K562 (cell line): ENCODE results near the gene SLC5A6. TPM values are rescaled to one million over a fixed set of nuclear protein-coding genes. Genes with fewer than 3 reads are reported as not detected.

Source experiments
- ATAC-seq: fragments of 200-7000 bp; cut with Tn5 transposase; 3 replicates; pipeline ENCODE4 v1.9.1; 2020; ENCODE audit warnings: moderate library complexity
- BruUV-seq: library from RNA; stranded (reverse); fragments of 400-500 nt; replicated peaks from 2 replicates; lab custom pipeline; 2021; lab: Mats Ljungman, UMichigan
- CTCF ChIA-PET: fragments of 300-600 bp; formaldehyde crosslinking; extraction: SDS; loops from one replicate; lab custom pipeline; 2021; ENCODE audit warnings: low intra/inter-chr PET ratio; lab: Yijun Ruan, JAX
- POLR2A ChIA-PET: fragments of 300-600, 350-650 bp; sonication (Branson Sonifier 250); formaldehyde crosslinking; extraction: SDS; loops from one replicate; lab custom pipeline; 2021; ENCODE audit warnings: antibody characterized with exemption, inconsistent platforms; lab: Yijun Ruan, JAX
- DNase-seq, 4 experiments: peaks; one replicate each; pipeline versions ENCODE4 v3.0.0 to v3.0.0-alpha.2; 2011 to 2018; ENCODE audit warnings: low spot score in 3 of 4, mixed read lengths in 3 of 4; ENCODE audit errors: extremely low read depth in 1 of 4
- FAIRE-seq: peaks from 2 replicates; lab custom pipeline; 2011; peaks lifted over from hg19 to GRCh38; lab: Jason Lieb, UNC
- H2AFZ ChIP-seq: 2 replicates; pipeline ENCODE4 v1.6.0; 2011; ENCODE audit warnings: low read depth, low read length, control low read depth, inconsistent platforms
- H3K27ac ChIP-seq: fragments of 200-600 bp; 3 replicates; pipeline ENCODE4 v1.8.0; 2011; ENCODE audit warnings: low read depth, mild to moderate bottlenecking, control low read depth, inconsistent platforms, low read length, moderate library complexity, mixed read lengths; ENCODE audit errors: extremely low read depth
- H3K27me3 ChIP-seq, 2 experiments: fragments of 300-600 bp in 1 of 2; 2 replicates in 1 of 2; 3 replicates in 1 of 2; pipeline versions ENCODE4 v1.6.0 to v1.8.0; 2011; ENCODE audit warnings: inconsistent platforms in 2 of 2, low read length in 2 of 2, mild to moderate bottlenecking in 1 of 2, mixed read lengths in 1 of 2, moderate library complexity in 1 of 2; ENCODE audit not compliant: control insufficient read depth in 2 of 2, insufficient read depth in 2 of 2
- H3K36me3 ChIP-seq: fragments of 300-600 bp; 3 replicates; pipeline ENCODE4 v1.8.0; 2011; ENCODE audit warnings: mild to moderate bottlenecking, low read length, inconsistent platforms; ENCODE audit not compliant: control insufficient read depth, insufficient read depth
- H3K4me1 ChIP-seq, 2 experiments: fragments of 200-600 bp in 1 of 2; replicated peaks in 1 of 2; 2 replicates in 1 of 2; 3 replicates in 1 of 2; pipeline versions ENCODE4 v1.5.1 to v1.8.0; 2011; ENCODE audit warnings: inconsistent platforms in 2 of 2, low read length in 2 of 2, mild to moderate bottlenecking in 1 of 2, mixed read lengths in 1 of 2, moderate library complexity in 1 of 2; ENCODE audit not compliant: control insufficient read depth in 2 of 2, insufficient read depth in 2 of 2
- H3K4me2 ChIP-seq: 2 replicates; pipeline ENCODE4 v1.6.1; 2011; ENCODE audit warnings: low read length, control low read depth, inconsistent platforms, mixed read lengths; ENCODE audit not compliant: insufficient read depth
- H3K4me3 ChIP-seq: fragments of 200-600 bp; sonication (generic), shearing (Covaris generic); 2 replicates; pipeline ENCODE4 v1.5.1; 2016; ENCODE audit warnings: control low read depth, inconsistent platforms
- H3K79me2 ChIP-seq: fragments of 200-600 bp; 3 replicates; pipeline ENCODE4 v1.8.0; 2011; ENCODE audit warnings: low read length, inconsistent platforms; ENCODE audit not compliant: control insufficient read depth, insufficient read depth
- H3K9ac ChIP-seq, 2 experiments: 2 replicates each; pipeline versions ENCODE4 v1.6.0 to v1.6.1; 2011; ENCODE audit warnings: low read depth in 2 of 2, low read length in 2 of 2, control low read depth in 1 of 2, inconsistent platforms in 1 of 2, mild to moderate bottlenecking in 1 of 2, mixed read lengths in 1 of 2; ENCODE audit not compliant: insufficient read depth in 1 of 2
- H3K9me1 ChIP-seq: one replicate; pipeline ENCODE4 v1.6.0; 2011; ENCODE audit warnings: inconsistent platforms, mild to moderate bottlenecking, low read length, moderate library complexity; ENCODE audit not compliant: control insufficient read depth, insufficient read depth
- H3K9me3 ChIP-seq: replicated peaks from 2 replicates; pipeline ENCODE4 v1.5.1; 2011; ENCODE audit warnings: low read depth, low read length, inconsistent platforms; ENCODE audit not compliant: control insufficient read depth, insufficient read depth
- H4K20me1 ChIP-seq: replicated peaks from 2 replicates; pipeline ENCODE4 v1.6.1; 2011; ENCODE audit warnings: low read length, inconsistent platforms, mixed read lengths; ENCODE audit not compliant: control insufficient read depth, insufficient read depth
- MTA1 ChIP-seq: fragments of 450-650 bp; IDR thresholded peaks from 2 replicates; pipeline ENCODE4 v1.6.1; 2017; ENCODE audit warnings: borderline replicate concordance
- RFX5 ChIP-seq: IDR thresholded peaks from 2 replicates; pipeline ENCODE4 v1.6.1; 2011; ENCODE audit warnings: low read depth, mild to moderate bottlenecking, improper control_type of control experiment, low read length
- U2AF1 ChIP-seq: fragments of 200-400 bp; formaldehyde crosslinking; optimal IDR thresholded peaks from 2 replicates; pipeline ENCODE3; 2017; ENCODE audit warnings: mild to moderate bottlenecking, low read depth, low read length, moderate library complexity
- ZNF41 ChIP-seq: fragments of 250-450 bp; sonication (Bioruptor Pico); conservative IDR thresholded peaks from 2 replicates; pipeline ENCODE4 v1.4.0; 2020; ENCODE audit warnings: mild to moderate bottlenecking
- ZNF592 ChIP-seq: fragments of 450-650 bp; IDR thresholded peaks from 2 replicates; pipeline ENCODE4 v1.6.1; 2017; ENCODE audit warnings: antibody characterized with exemption, mild to moderate bottlenecking
- WGBS: fragments of 100-300 bp; shearing (Covaris generic); methylation state at CpG from one replicate; pipeline ENCODE4 v1.1.6; 2016; ENCODE audit warnings: low coverage, mixed read lengths; ENCODE audit not compliant: insufficient coverage; ENCODE audit errors: missing lambda C conversion rate; 5-methylcytosine and 5-hydroxymethylcytosine counted together
- in situ Hi-C: fragments of 300-500 bp; cut with MboI; formaldehyde crosslinking; loops from 4 replicates; pipeline ENCODE4 v1.15.0; 2018; ENCODE audit warnings: inconsistent platforms, mixed read lengths
- intact Hi-C: fragments of 100-400 bp; cut with micrococcal nuclease; formaldehyde crosslinking; loops from 2 replicates; pipeline ENCODE4 v1.14.2; 2022
- polyA plus RNA-seq, 8 experiments: library from polyadenylated mRNA; depleted of rRNA in 4 of 8; stranded (reverse) in 5 of 8; unstranded in 3 of 8; fragments of >200 nt; fragmentation: Nextera tagmentation in 2 of 8; fragmentation: Illumina TruSeq in 1 of 8; extraction: Ambion mirVana in 2 of 8; extraction: Trizol in 1 of 8; gene quantifications; 2 replicates each; pipeline versions ENCODE4 v1.2.1 to v1.2.3, GENCODE V29; 2011 to 2014; ENCODE audit warnings: inconsistent platforms in 1 of 8, missing spikeins in 1 of 8
- total RNA-seq, 7 experiments: library from RNA; depleted of rRNA in 6 of 7; stranded (reverse); fragments of >200 nt in 6 of 7; fragmentation: Illumina TruSeq in 2 of 7; extraction: Trizol in 2 of 7; gene quantifications; 2 replicates each; pipeline versions ENCODE4 v1.2.1 to v1.2.3, GENCODE V29; 2011 to 2021; ENCODE audit warnings: low replicate concordance in 1 of 7

SLC5A6 gene
- total and polyA plus RNA-seq, 9 of the 15 experiments (the other 6 are each of a cell fraction or from before 2014, with no cell fraction given): 32.6 to 137 (median 107) TPM

GRCh38 chr2:27222407-27222806 lies 10.3 kb upstream of the SLC5A6 start:
- H3K27me3 ChIP-seq: no peaks in the 10 kb centered on the region
- 95% methylated on average over 5 of the region's 5 CpGs for WGBS
- ATAC-seq (no peak), FAIRE-seq (no peak), DNase-seq (no peak)
- intact Hi-C loops (no loop called here), in situ Hi-C loops (no loop called here)
- peaks cover 3% of the 10 kb centered on the region for H3K9me1 ChIP-seq
- POLR2A ChIA-PET: interaction anchor here (0.6 to 0.9 kb wide), 3 partner anchors 10 to 120 kb away, joined by 3 to 4 read pairs (median 4); no protein-coding TSS in a partner anchor
- peaks cover 93% of the 10 kb centered on the region for H3K36me3 ChIP-seq
- no peak overlapping the region for H3K4me3 ChIP-seq
- no peak overlapping the region for H3K27ac ChIP-seq
- no peak overlapping the region for H3K4me2 ChIP-seq
- no peak overlapping the region for H2AFZ ChIP-seq
- CTCF ChIA-PET: no interaction called here
- peaks cover 10 to 13% of the 10 kb centered on the region in 2 experiments; a peak in 4 of 5 replicates for H3K4me1 ChIP-seq
- H4K20me1 ChIP-seq: no peaks in the 10 kb centered on the region
- no TSS peak for BruUV-seq
- no peak for TF ChIP-seq U2AF1
- no peak for TF ChIP-seq RFX5
- H3K9me3 ChIP-seq: no peaks in the 10 kb centered on the region
- no peak overlapping the region for H3K9ac ChIP-seq
- H3K79me2 ChIP-seq: peaks cover 35% of the 10 kb centered on the region

GRCh38 chr2:27221166-27221565 lies 9.1 kb upstream of the SLC5A6 start:
- no peak overlapping the region for H3K4me2 ChIP-seq
- no peak overlapping the region for H3K4me3 ChIP-seq
- intact Hi-C loops (no loop called here), in situ Hi-C loops (no loop called here)
- peaks cover 89% of the 10 kb centered on the region for H3K36me3 ChIP-seq
- no peak for TF ChIP-seq ZNF592
- no peak for TF ChIP-seq ZNF41 (CRISPR knock-in tag)
- TF ChIP-seq MTA1: no peak
- H3K4me1 ChIP-seq: peaks cover 19% of the 10 kb centered on the region in 2 experiments; a peak in 4 of 5 replicates
- ChIA-PET CTCF (no interaction called here), POLR2A (interaction anchor here (0.6 kb wide), 2 partner anchors 124 to 160 kb away, joined by 3 read pairs; no protein-coding TSS in a partner anchor)
- no peaks in the 10 kb centered on the region for H3K9me3 ChIP-seq
- DNase-seq: no peak
- no peak overlapping the region for H2AFZ ChIP-seq
- H3K79me2 ChIP-seq: peaks cover 40% of the 10 kb centered on the region
- peaks cover 3% of the 10 kb centered on the region for H3K9me1 ChIP-seq
- H3K27ac ChIP-seq: no peak overlapping the region
- no TSS peak for BruUV-seq
- no peak for ATAC-seq
- H3K9ac ChIP-seq: peak overlapping the region in 1 of 2 experiments; percentile 57; a peak in 1 of 4 replicates
- WGBS: 96% methylated on average over 3 of the region's 3 CpGs
- no peaks in the 10 kb centered on the region for H4K20me1 ChIP-seq
- no peaks in the 10 kb centered on the region for H3K27me3 ChIP-seq
- FAIRE-seq: no peak
